KMS-11 (cell line): ENCODE results near the gene MAPK9.

Experiments used
- H2AFZ ChIP-seq: fragments of 200-600 bp; sonication (generic); 2 replicates; pipeline ENCODE4 v1.6.1; 2016; ENCODE audit warnings: antibody characterized with exemption, mixed run types, low read depth
- H3K27ac ChIP-seq: fragments of 200-600 bp; sonication (generic); 2 replicates; pipeline ENCODE4 v1.6.1; 2016; ENCODE audit warnings: mild to moderate bottlenecking, mixed run types
- H3K27me3 ChIP-seq: fragments of 200-600 bp; sonication (generic); 2 replicates; pipeline ENCODE4 v1.6.1; 2017; ENCODE audit warnings: mild to moderate bottlenecking, low read depth, mixed run types, moderate library complexity; ENCODE audit not compliant: insufficient read depth
- H3K36me3 ChIP-seq: fragments of 200-600 bp; sonication (generic); 2 replicates; pipeline ENCODE4 v1.6.1; 2017; ENCODE audit warnings: mild to moderate bottlenecking, mixed run types; ENCODE audit not compliant: insufficient read depth
- H3K4me1 ChIP-seq: fragments of 200-600 bp; sonication (generic); 2 replicates; pipeline ENCODE4 v1.6.1; 2016; ENCODE audit warnings: mild to moderate bottlenecking, low read depth, mixed run types; ENCODE audit not compliant: poor library complexity, severe bottlenecking
- H3K4me2 ChIP-seq: fragments of 200-600 bp; sonication (generic); 2 replicates; pipeline ENCODE4 v1.7.0; 2016; ENCODE audit warnings: mild to moderate bottlenecking, mixed run types
- H3K4me3 ChIP-seq: fragments of 200-600 bp; sonication (generic); IDR thresholded peaks from 2 replicates; pipeline ENCODE4 v1.6.1; 2017; ENCODE audit warnings: low read depth, low read length, mixed read lengths; ENCODE audit not compliant: insufficient read depth
- H3K79me2 ChIP-seq: fragments of 200-600 bp; sonication (generic); 2 replicates; pipeline ENCODE4 v1.6.1; 2016; ENCODE audit warnings: low read depth, mixed run types; ENCODE audit not compliant: insufficient read depth
- H3K9ac ChIP-seq: fragments of 200-600 bp; sonication (generic); 2 replicates; pipeline ENCODE4 v1.6.1; 2016; ENCODE audit warnings: mild to moderate bottlenecking, mixed run types
- H4K20me1 ChIP-seq: fragments of 200-600 bp; sonication (generic); 2 replicates; pipeline ENCODE4 v1.6.1; 2016; ENCODE audit warnings: mild to moderate bottlenecking, mixed run types; ENCODE audit not compliant: insufficient read depth
- TF ChIP-seq, protein P1 (sequence below): fragments of 200-600 bp; sonication (generic); conservative IDR thresholded peaks from 2 replicates; pipeline ENCODE4 v1.6.1; 2017; ENCODE audit warnings: low read depth, mild to moderate bottlenecking, antibody characterized with exemption, low read length, moderate library complexity, mixed read lengths

Gene MAPK9

DNA sequence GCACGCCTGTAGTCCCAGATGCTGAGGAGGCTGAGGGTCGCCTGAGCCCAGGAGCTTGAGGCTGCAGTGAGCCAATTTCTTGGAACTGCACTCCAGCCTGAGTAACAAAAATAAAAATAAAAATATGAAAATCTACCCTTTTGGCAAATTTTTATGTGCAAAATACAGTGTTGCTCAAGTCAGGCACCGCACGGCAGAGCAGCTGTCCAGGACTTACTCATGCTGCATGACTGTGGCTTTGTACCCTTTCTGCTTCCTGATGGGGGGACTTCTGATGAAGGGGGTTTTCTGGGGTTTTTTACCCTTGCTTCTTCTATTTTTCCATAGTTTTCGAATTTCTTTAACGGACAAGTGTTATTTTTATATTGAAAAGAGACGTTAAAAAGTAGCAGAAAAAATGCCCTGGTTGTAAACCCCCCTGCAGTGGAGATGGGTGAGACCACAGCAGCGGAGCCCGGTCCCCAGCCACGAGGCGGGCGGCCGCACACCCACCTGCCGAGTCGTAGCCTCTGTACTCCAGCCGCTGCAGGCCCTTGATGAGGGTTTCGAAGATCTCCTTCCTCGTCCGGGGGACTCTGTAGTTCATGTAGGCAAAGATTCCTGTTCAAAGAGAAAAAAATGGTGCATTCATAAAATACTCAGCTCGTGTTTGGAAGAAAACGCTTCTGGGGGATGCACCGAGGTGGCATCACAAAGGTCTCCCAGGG, 46.3 kb upstream of the MAPK9 start:
- TF ChIP-seq, protein P1, sequence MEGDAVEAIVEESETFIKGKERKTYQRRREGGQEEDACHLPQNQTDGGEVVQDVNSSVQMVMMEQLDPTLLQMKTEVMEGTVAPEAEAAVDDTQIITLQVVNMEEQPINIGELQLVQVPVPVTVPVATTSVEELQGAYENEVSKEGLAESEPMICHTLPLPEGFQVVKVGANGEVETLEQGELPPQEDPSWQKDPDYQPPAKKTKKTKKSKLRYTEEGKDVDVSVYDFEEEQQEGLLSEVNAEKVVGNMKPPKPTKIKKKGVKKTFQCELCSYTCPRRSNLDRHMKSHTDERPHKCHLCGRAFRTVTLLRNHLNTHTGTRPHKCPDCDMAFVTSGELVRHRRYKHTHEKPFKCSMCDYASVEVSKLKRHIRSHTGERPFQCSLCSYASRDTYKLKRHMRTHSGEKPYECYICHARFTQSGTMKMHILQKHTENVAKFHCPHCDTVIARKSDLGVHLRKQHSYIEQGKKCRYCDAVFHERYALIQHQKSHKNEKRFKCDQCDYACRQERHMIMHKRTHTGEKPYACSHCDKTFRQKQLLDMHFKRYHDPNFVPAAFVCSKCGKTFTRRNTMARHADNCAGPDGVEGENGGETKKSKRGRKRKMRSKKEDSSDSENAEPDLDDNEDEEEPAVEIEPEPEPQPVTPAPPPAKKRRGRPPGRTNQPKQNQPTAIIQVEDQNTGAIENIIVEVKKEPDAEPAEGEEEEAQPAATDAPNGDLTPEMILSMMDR: no peak
- no peak overlapping the region for H3K27ac ChIP-seq
- H3K4me3 ChIP-seq: no peak overlapping the region
- no peaks in the 10 kb centered on the region for H3K79me2 ChIP-seq
- no peaks in the 10 kb centered on the region for H3K4me1 ChIP-seq
- no peak overlapping the region for H3K4me2 ChIP-seq
- no peaks in the 10 kb centered on the region for H4K20me1 ChIP-seq
- no peak overlapping the region for H2AFZ ChIP-seq
- H3K27me3 ChIP-seq: no peaks in the 10 kb centered on the region
- H3K36me3 ChIP-seq: no peaks in the 10 kb centered on the region
- no peak overlapping the region for H3K9ac ChIP-seq

- Histone ChIP-seq H4K20me1 (no peaks in the 10 kb centered on the region), H3K36me3 (no peaks in the 10 kb centered on the region), H3K4me1 (no peaks in the 10 kb centered on the region), H3K9ac (no peak overlapping the region), H3K27ac (no peak overlapping the region), H2AFZ (no peak overlapping the region), H3K27me3 (no peaks in the 10 kb centered on the region), H3K4me2 (no peak overlapping the region), H3K79me2 (no peaks in the 10 kb centered on the region), H3K4me3 (no peak overlapping the region)
- TF ChIP-seq, protein P1: no peak
Measured at GRCh38 chr5:180336234-180337020, 44.5 kb upstream of the MAPK9 start.

DNA sequence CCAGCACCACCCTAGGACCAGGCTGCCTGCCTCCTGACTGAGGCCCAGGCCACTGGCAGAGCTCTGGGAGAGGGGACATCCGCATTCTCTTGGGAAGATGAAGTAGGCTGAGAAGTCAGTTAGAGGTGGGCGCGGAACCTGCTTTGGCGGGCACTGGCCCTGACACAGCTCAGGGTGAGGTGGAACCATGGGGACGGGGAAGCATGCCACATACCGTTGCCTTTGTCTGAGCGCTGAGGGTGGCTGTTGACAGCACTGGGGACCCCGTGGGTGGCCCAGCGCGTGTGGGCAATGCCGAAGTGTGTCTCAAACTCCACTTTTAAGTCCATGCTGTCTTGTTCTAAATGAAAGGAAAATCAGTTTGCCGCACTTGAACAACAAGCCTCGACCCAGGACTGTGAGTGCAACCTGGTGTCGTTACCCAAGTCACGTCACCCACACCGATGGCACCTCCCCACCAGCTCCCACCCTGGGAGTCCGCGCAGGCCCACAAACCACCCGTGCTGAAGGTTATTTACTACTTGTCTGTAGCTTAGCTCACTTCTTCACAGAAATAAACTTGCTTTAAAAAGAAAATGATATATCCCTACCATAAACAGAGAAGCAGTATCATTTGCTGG, 43.8 kb upstream of the MAPK9 start:
- Histone ChIP-seq H3K4me1 (no peaks in the 10 kb centered on the region), H3K27me3 (no peaks in the 10 kb centered on the region), H3K9ac (no peak overlapping the region), H2AFZ (no peak overlapping the region), H3K27ac (no peak overlapping the region), H4K20me1 (no peaks in the 10 kb centered on the region), H3K4me3 (no peak overlapping the region), H3K79me2 (no peaks in the 10 kb centered on the region), H3K36me3 (no peaks in the 10 kb centered on the region), H3K4me2 (no peak overlapping the region)
- TF ChIP-seq, protein P1: no peak

GRCh38 chr5:180334751-180335613, 43.1 kb upstream of the MAPK9 start:
- H3K4me3 ChIP-seq: no peak overlapping the region
- H2AFZ ChIP-seq: no peak overlapping the region
- TF ChIP-seq, protein P1: no peak
- no peaks in the 10 kb centered on the region for H3K4me1 ChIP-seq
- no peaks in the 10 kb centered on the region for H4K20me1 ChIP-seq
- no peaks in the 10 kb centered on the region for H3K36me3 ChIP-seq
- no peak overlapping the region for H3K4me2 ChIP-seq
- no peak overlapping the region for H3K9ac ChIP-seq
- H3K79me2 ChIP-seq: no peaks in the 10 kb centered on the region
- no peaks in the 10 kb centered on the region for H3K27me3 ChIP-seq
- H3K27ac ChIP-seq: no peak overlapping the region
